ENCODE data around the gene KDM4B.
A peak's percentile ranks its signal among the peaks of the same experiment; 100 is the strongest.

- TF ChIP-seq CTCF (IDR thresholded peaks at IDR 0.05) (no peak), POLR2A (IDR thresholded peaks at IDR 0.05; ENCODE audit: low read depth) (no peak), POLR2AphosphoS5 (IDR thresholded peaks at IDR 0.05) (peak in 1 of 2 donors; percentile 18), EP300 (IDR thresholded peaks at IDR 0.05) (no peak)
Measured at GRCh38 chr19:5023128-5023571, 54.2 kb downstream of the KDM4B start.

All from esophagus muscularis mucosa (tissue), 4 donors.